Right kidney (tissue), 1 donor: ENCODE data around the gene ORM1.
"Not testable (repeated sequence)": the region's sequence is repeated elsewhere in the genome, so short reads cannot be mapped to it uniquely, and the experiment has no call there.

Source experiments
- DNase-seq: peaks from one replicate; pipeline ENCODE4 v3.0.0-alpha.2; 2016

ORM1 gene

GRCh38 chr9:114304416-114305188, 18.3 kb upstream of the ORM1 start:
- no peak for DNase-seq

- no peak for DNase-seq
Observed at GRCh38 chr9:114307899-114308267, 15.0 kb upstream of the ORM1 start.

- DNase-seq = no peak
Observed at GRCh38 chr9:114308361-114308950, 14.4 kb upstream of the ORM1 start.

- DNase-seq = no peak
Observed at GRCh38 chr9:114309096-114309495, 13.8 kb upstream of the ORM1 start.

GRCh38 chr9:114310471-114311450, 12.1 kb upstream of the ORM1 start:
- no peak for DNase-seq

GRCh38 chr9:114311571-114312512, 11.1 kb upstream of the ORM1 start:
- DNase-seq = no peak

GRCh38 chr9:114312513-114312875, 10.4 kb upstream of the ORM1 start:
- DNase-seq = no peak

- no peak for DNase-seq
Observed at GRCh38 chr9:114313186-114313585, 9.7 kb upstream of the ORM1 start.

- DNase-seq = no peak
Observed at GRCh38 chr9:114314256-114314867, 8.5 kb upstream of the ORM1 start.

GRCh38 chr9:114314881-114315722, 7.8 kb upstream of the ORM1 start:
- no peak for DNase-seq

- no peak for DNase-seq
Observed at GRCh38 chr9:114315723-114316363, 7.1 kb upstream of the ORM1 start.

GRCh38 chr9:114316605-114317230, 6.2 kb upstream of the ORM1 start:
- DNase-seq = no peak

- no peak for DNase-seq
Observed at GRCh38 chr9:114317665-114318357, 5.1 kb upstream of the ORM1 start.

GRCh38 chr9:114318416-114318815, 4.5 kb upstream of the ORM1 start:
- no peak for DNase-seq

- DNase-seq = no peak
Observed at GRCh38 chr9:114319147-114319546, 3.8 kb upstream of the ORM1 start.

GRCh38 chr9:114320710-114321109, 2.2 kb upstream of the ORM1 start:
- DNase-seq = not testable (repeated sequence)

- no peak for DNase-seq
Observed at GRCh38 chr9:114321759-114322158, 1.1 kb upstream of the ORM1 start.

GRCh38 chr9:114322160-114322818, 609 bp upstream of the ORM1 start:
- not testable (repeated sequence) for DNase-seq
